Activated CD8-positive, alpha-beta memory T cell treated with anti-CD3 and anti-CD28 coated beads, Interleukin-2, amount 50 U/mL, for 1 hour (primary cell): Measurements from ENCODE around the gene ZHX3.
"Not testable (repeated sequence)": the region's sequence is repeated elsewhere in the genome, so short reads cannot be mapped to it uniquely, and the experiment has no call there.

Experiments
- DNase-seq: peaks from one replicate; pipeline ENCODE4 v3.0.0-alpha.2; 2020; ENCODE audit errors: extremely low read depth

ZHX3 gene

DNA sequence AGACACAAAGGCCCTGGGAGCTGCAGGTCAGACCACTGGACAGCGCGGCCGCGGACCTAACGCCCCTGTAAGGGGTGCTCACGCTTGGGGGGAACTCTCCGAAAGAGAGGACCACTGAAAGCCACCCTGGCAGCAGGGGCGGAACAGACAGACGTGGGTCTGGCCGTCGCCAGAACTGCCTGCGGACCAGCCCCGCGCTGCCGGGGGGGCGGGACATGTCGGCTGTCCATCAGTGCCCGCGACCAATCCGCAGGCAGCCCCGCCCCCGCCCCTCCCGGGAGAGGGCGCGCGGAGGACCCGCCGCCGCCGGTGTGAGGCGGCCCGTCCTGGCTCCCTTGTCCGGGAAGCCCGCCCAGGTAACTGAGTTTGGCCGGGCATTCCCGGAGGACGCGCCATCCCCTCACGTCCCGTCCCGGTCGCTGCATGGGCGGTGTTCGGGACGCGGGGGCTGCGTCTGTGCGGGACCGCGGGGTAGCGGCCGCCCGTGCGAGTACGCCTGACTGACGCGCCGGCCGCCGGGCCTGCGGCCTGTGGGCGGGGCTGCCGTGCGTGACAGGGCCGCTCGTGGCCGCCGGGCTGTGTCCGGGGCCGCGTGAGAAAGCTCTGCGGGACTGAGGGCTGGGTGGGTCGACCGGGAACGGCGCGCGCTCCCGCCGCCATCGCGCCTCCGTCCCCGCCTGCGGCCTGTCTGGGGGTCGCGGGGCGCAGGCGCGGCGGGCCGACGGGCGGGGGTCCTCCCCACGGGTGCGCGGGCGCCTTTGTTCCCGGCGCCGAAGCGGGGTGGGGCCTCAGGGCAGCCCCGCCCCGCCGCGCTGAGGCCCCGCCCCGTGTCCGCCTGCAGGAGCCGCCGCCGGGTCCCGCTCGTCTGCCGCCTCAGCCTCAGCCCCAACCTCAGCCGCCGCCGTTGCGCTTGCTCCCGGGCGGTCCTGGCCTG, 180.6 kb downstream of the ZHX3 start, which contains the start of gene PLCG1:
Gene PLCG1, plus strand, starts transcription at position 864 of the 934 bp plus-strand sequence. CDS start 99 bp downstream, outside the sequence.
- DNase-seq, result no peak

DNA sequence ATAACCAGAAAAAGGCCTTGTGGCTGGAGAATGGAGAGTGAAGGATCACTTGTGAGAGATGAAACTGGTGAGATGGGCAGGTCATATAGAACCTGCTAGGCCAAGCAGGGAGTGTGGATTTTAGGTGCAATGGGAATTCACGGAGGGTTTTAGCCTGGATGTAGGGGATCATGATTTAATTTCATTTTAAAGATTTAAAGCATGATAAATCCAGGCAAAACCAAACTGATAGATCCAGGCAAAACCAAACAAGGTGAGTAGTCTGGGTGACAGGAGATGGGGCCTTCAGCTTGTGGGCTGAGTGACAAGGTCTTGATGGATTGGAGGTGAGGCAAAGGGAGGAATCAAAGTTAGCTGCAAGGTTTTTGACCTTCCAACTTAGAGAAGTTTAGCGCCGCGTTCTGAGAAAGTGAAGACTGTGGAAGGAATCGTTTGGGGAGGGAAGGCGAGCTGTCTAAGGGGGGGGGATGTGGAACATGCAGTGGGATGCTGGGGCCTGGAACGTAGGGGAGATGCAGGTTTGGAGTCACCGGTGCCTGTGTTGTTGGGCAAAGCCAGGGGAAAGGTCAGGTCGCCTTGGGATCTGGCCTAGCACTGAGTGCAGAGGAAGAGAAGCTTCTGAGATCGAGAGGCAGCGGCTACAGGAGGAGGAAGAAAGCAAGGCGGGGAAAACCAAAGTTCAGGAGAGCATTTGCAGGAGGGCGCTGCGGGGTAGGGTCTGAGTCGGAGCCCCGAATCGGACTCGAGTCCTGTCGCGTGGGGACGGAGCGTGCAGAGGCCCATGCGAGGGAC, 181.4 kb downstream of the ZHX3 start:
- DNase-seq, result no peak

DNA sequence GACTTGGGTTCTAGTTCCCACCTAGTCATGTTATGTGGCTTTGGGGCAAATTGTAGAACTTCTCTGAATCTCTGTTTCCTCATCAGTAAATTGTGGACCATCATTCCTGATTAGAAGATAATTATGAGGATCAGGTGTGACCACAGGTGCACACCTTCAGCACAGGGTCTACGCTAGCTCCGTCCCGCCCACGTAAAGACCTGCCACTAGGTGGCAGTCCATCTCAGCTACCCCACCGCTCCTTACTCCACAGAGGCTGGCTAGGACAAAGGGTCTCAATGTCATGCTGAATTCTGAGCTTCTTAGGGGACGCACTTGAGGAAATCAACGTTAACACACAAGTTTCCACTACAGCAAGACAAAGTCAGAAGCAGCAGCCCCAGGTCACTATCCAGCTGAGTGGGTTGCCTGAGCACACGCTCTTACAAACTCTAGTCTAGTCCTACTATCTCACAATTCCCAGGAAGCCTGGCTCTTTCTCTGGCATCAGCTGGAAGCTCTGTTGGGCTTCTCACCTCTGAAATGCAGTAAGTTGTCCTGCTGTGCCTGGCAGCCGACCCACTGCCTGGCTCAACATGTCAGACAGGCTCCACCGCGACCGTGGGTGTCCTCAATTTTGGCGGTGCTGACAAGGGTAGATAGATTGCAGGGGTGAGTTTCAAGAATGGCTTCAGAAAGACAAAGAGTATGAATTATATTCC, 182.2 kb downstream of the ZHX3 start:
- DNase-seq, result no peak

DNA sequence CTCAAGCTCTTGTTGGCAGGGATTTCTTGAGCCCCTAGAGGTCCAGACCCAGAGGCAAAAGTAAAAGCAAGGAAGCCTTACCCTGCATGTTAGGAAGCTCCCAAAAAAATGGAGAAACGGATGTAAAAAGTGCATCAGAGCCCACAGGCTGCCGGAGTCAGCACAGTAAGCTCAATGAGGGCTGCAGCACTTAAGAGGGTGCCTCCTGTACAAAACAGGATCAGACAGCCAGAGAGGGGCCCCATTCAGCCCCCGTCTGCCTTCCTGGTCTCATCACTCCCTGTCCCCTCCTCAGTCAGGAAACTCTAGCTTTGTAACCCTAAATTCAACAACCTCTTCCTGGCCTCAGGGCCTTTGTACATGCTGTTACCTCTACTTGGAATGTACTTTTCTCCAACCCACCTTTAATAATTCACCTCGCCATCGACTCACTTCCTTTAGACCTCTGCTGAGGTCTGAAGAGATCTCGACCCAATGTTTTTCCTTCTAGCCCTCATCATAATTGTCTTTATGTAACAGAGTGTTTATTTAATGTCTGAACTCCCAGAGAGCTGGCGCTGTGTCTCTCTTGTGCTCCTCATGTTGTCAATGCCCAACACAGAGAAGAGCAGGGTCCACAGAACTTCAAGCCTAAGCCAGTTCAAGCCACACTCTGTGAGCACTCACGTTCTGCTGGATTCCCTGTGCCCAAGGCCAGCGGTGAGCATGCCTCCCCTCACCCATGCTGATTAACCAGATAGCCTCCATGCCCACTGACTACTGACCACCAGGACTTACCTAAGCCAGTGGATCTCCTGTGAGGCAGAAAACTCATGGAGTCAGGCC, 183.0 kb downstream of the ZHX3 start:
- DNase-seq, result no peak

DNA sequence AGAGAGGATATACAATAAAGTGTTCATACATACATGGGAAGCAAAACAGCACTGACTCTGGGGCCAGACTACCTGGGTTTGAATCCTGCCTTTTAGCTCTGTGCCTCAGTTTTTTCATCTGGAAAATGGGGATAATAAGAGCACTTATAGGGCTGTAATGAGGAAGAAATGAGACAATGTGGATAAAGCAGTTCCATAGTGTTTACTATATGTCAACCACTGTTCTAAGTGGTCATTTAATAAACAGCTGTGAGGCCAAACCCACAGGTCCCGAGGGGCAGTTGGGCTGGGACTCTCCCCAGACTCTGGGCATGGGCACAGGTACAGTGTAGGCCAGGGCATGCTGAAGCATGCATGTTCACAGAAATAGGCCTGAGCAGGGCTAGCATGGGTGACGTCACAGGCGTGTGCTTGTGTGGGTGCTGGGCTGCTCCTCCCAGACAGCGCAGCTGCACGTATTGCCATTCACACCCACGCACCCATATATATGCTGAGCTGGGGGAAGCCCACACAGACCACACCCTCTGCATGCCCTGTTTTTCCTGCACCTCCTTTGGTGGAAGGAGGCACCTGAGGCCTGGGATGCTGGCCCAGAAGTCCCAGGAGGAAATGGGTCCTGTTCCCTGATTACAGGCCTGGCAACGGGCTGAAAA, 183.7 kb downstream of the ZHX3 start:
- no peak for DNase-seq

DNA sequence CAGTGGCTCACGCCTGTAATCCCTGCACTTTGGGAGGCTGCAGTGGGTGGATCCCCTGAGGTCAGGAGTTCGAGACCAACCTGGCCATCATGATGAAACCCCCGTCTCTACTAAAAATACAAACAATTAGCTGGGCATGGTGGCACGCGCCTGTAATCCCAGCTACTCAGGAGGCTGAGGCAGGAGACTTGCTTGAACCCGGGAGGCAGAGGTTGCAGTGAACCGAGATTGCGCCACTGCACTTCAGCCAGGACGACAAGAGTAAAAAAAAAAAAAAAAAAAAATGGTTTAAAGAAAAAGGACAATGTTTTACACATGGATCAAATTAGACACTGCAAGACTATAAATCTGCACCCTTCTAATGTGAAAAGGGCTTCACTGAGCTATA, 185.1 kb downstream of the ZHX3 start:
- DNase-seq, result not testable (repeated sequence)

DNA sequence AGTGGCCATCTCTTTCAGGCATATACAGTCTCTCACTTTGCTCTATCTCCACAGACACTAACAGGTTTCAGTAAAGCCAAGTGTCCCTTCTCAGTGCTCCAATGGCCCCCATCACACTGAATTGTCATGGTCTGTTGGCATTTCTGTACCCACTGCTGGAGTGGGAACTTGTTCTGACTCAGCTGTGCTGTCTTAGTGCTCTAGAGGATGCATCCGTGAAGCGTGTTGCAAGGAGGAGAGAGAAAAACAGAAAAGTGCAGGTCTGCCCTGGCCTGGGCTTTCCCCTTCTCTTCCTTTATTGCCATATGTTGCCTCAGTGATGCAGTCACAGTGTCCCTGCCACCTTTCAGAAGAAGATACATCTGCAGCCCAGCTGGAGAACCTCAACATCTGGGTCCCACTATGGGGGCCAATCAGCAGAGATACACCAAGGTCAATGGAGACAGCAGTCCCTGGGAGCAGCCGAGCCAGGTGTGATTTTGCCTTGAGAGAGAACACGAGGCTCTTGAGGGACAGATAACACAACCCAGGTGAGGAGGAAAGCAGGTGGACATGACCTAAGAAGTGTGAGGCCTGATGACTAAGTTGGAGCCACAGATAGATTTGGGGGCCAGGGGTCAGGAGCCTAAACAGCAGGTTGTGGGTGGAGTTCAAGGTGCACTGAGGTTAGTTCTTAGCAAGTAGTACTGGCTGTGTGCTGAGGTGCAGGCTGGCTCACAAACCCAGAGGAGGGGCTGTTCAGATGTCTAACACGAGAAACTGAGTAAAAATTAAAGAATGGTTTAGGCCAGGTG, 185.7 kb downstream of the ZHX3 start:
- DNase-seq, result no peak
